ENCODE results near the gene DIABLO.

Gene DIABLO

GRCh38 chr12:122230798-122231197 is 4.9 kb upstream of the DIABLO start:
- no peak for TF ChIP-seq CTCF (IDR thresholded peaks at IDR 0.05; ENCODE audit: low read depth, low read length)
- H3K4me3 ChIP-seq (ENCODE audit: low read depth, low read length), result no peak overlapping the region

- TF ChIP-seq CTCF (IDR thresholded peaks at IDR 0.05; ENCODE audit: low read depth, low read length), result no peak
- H3K4me3 ChIP-seq (ENCODE audit: low read depth, low read length), result no peak overlapping the region
Observed at GRCh38 chr12:122228092-122228491, 2.2 kb upstream of the DIABLO start.

GRCh38 chr12:122227341-122227740 is 1.5 kb upstream of the DIABLO start:
- TF ChIP-seq CTCF (IDR thresholded peaks at IDR 0.05; ENCODE audit: low read depth, low read length), result no peak
- H3K4me3 ChIP-seq (ENCODE audit: low read depth, low read length), result no peak overlapping the region

GRCh38 chr12:122226366-122227125 is 694 bp upstream of the DIABLO start:
- H3K4me3 ChIP-seq (ENCODE audit: low read depth, low read length), result peak overlapping the region; percentile 42
- no peak for TF ChIP-seq CTCF (IDR thresholded peaks at IDR 0.05; ENCODE audit: low read depth, low read length)

- H3K4me3 ChIP-seq (ENCODE audit: low read depth, low read length), result no peak overlapping the region
- no peak for TF ChIP-seq CTCF (IDR thresholded peaks at IDR 0.05; ENCODE audit: low read depth, low read length)
Observed at GRCh38 chr12:122216445-122216844, 9.4 kb downstream of the DIABLO start.

GRCh38 chr12:122215771-122216170 is 10.1 kb downstream of the DIABLO start:
- no peak overlapping the region for H3K4me3 ChIP-seq (ENCODE audit: low read depth, low read length)
- no peak for TF ChIP-seq CTCF (IDR thresholded peaks at IDR 0.05; ENCODE audit: low read depth, low read length)

GRCh38 chr12:122208073-122208820 is 17.6 kb downstream of the DIABLO start:
- no peak overlapping the region for H3K4me3 ChIP-seq (ENCODE audit: low read depth, low read length)
- TF ChIP-seq CTCF (IDR thresholded peaks at IDR 0.05; ENCODE audit: low read depth, low read length), result no peak
